Heart left ventricle (tissue), 16 donors: ENCODE measurements around the gene PUDP. TPM values are rescaled to one million over a fixed set of nuclear protein-coding genes. Genes with fewer than 3 reads are reported as not detected.
A peak's percentile ranks its signal among the peaks of the same experiment; 100 is the strongest.

Experiments
- ATAC-seq, 4 donors: fragments of 200-7000 bp; cut with Tn5 transposase; one replicate each; pipeline ENCODE4 v1.9.1; 2020 to 2022; ENCODE audit warnings: moderate library complexity in 4 of 4, mild to moderate bottlenecking in 3 of 4, moderate number of reproducible peaks in 1 of 4
- DNase-seq, 5 donors: peaks; one replicate each; pipeline ENCODE4 v3.0.0-alpha.2; 2020
- H3K27ac ChIP-seq, 12 donors: fragments of 200-600 bp; sonication (generic) in 4 of 12; one replicate each; pipeline versions ENCODE4 v1.5.0 to v1.8.0; 2016 to 2022; ENCODE audit warnings: mild to moderate bottlenecking in 2 of 12
- H3K27me3 ChIP-seq, 9 donors: fragments of 200-600 bp; sonication (generic) in 2 of 9; one replicate each; pipeline versions ENCODE4 v1.5.1 to v1.8.0; 2016 to 2022; ENCODE audit warnings: mild to moderate bottlenecking in 3 of 9
- H3K36me3 ChIP-seq, 9 donors: fragments of 200-600 bp; sonication (generic) in 2 of 9; one replicate each; pipeline versions ENCODE4 v1.5.0 to v1.8.0; 2018 to 2022; ENCODE audit warnings: mild to moderate bottlenecking in 2 of 9
- H3K4me1 ChIP-seq, 12 donors: fragments of 200-600 bp; sonication (generic) in 4 of 12; one replicate each; pipeline versions ENCODE4 v1.5.0 to v1.8.0; 2016 to 2022; ENCODE audit warnings: mild to moderate bottlenecking in 3 of 12
- H3K4me3 ChIP-seq, 12 donors: fragments of 200-600 bp; sonication (generic) in 4 of 12; one replicate each; pipeline versions ENCODE4 v1.5.0 to v1.8.0; 2017 to 2022; ENCODE audit warnings: mild to moderate bottlenecking in 9 of 12, moderate library complexity in 4 of 12
- H3K9me3 ChIP-seq, 12 donors: fragments of 200-600 bp; sonication (generic) in 4 of 12; one replicate each; pipeline versions ENCODE4 v1.5.0 to v1.8.0; 2016 to 2022; ENCODE audit warnings: mild to moderate bottlenecking in 1 of 12
- POLR2A ChIP-seq, 2 donors: fragments of 450-650 bp; IDR thresholded peaks; one replicate each; pipeline ENCODE4 v1.6.1; 2017; ENCODE audit warnings: antibody characterized with exemption in 2 of 2, mild to moderate bottlenecking in 2 of 2, moderate library complexity in 2 of 2
- WGBS, 4 donors: extraction: QIAGEN DNeasy Blood & Tissue Kit in 2 of 4; methylation state at CpG; one replicate each; pipeline versions ENCODE4 v1.1.5 to v1.1.7; 2013 to 2018; 5-methylcytosine and 5-hydroxymethylcytosine counted together
- intact Hi-C, 10 donors: fragments of 100-400 bp; cut with DNase I; formaldehyde crosslinking; loops; one replicate each; pipeline versions ENCODE4 v1.11.1 to v1.14.2; 2022
- polyA plus RNA-seq, 2 donors: library from polyadenylated mRNA; stranded (reverse); fragments of 200-250 nt; gene quantifications; one replicate each; pipeline ENCODE4 v1.2.3, GENCODE V29; 2013
- total RNA-seq, 9 donors: library from RNA; depleted of rRNA in 2 of 9; stranded (reverse); fragments of >200 nt in 2 of 9; fragmentation: NEBNext Ultra II Directional in 3 of 9; extraction: Animal tissue kit (Norgen Biotek cat#: 25700) in 3 of 9; gene quantifications; one replicate each; pipeline versions ENCODE4 v1.1.0 to v1.2.4, GENCODE V29; 2016 to 2023
- TF ChIP-seq, protein P1 (sequence below), 12 donors: fragments of 200-600 bp; sonication (generic) in 4 of 12; IDR thresholded peaks; one replicate each; pipeline versions ENCODE4 v1.5.0 to v1.8.0; 2018 to 2022; ENCODE audit warnings: antibody characterized with exemption in 12 of 12, mild to moderate bottlenecking in 5 of 12
- donor health status: ischemic (EF 13 %, LVEDD 7.1; RV severe dilation, severe dysfunction).
- donor health status: healthy with polysubstance abuse.
- donor health status: DM: no; HTN: yes; CAD: no.
- donor health status: DM: no; HTN: no; CAD: no.
- donor health status: ischemic (EF 25% LVEDD 6.9; RV normal size, moderate dysfunction).
- donor health status: ischemic (EF 25% LVEDD 5.7; RV mildly dilated, moderate dysfunction).
- donor health status: healthy.
- donor health status: DM: yes; HTN: yes; CAD: no.
- donor health status: ischemic (EF 35%, LVEDD 5.7; RV mildly dilated, moderate dysfunction).
- donor health status: nonischemic (EF 11% LVEDD 7.7; RV severe dilation, severe dysfunction).
- donor health status: DM: yes; HTN: yes; CAD: no.
- donor health status: PGD.
- donor health status: ischemic (EF 29% LVEDD 5.4; RV normal size, mild dysfunction).
- donor health status: nonischemic (EF 23%, LVEDD 6.1; RV moderate dilation, normal function).

PUDP gene
- total and polyA plus RNA-seq, 11 donors = 11.2 to 36.4 (median 25.0) TPM

DNA sequence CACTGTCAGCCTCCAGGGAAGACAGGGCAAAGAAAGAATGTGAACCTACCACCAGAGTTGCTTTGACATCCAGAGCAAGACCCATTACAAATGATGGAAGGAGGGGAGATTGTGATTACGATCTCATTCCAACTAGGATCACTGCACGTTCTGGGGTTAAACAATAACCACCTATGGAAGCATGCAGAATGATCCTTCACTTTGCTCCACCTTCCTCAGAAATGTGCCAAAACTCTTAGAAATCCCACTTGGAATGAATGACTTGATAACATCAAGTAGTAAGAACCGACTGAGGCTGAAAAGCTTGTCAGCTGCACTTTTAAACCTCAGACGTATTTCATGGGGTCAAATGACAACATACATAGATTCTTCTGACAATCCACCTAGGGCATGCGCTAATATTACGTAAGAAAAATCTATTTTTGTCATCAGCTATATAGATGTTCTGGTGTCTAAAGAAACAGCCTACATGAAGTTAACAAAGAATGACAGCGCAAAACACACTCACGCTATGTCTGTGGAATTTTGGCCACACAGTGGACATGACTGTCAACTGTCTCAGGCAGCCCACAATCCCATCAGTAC lies 3.9 kb downstream of the PUDP start:
- H3K9me3 ChIP-seq = peaks cover 0 to 3% (median 0%) of the 10 kb centered on the region in 12 donors
- intact Hi-C loops = no loop called here
- peaks cover 0 to 5% (median 0%) of the 10 kb centered on the region in 9 donors for H3K36me3 ChIP-seq
- WGBS, 4 donors = 73 to 84% (median 76%) methylated on average over 7 to 8 of the region's 8 CpGs
- TF ChIP-seq, protein P1, sequence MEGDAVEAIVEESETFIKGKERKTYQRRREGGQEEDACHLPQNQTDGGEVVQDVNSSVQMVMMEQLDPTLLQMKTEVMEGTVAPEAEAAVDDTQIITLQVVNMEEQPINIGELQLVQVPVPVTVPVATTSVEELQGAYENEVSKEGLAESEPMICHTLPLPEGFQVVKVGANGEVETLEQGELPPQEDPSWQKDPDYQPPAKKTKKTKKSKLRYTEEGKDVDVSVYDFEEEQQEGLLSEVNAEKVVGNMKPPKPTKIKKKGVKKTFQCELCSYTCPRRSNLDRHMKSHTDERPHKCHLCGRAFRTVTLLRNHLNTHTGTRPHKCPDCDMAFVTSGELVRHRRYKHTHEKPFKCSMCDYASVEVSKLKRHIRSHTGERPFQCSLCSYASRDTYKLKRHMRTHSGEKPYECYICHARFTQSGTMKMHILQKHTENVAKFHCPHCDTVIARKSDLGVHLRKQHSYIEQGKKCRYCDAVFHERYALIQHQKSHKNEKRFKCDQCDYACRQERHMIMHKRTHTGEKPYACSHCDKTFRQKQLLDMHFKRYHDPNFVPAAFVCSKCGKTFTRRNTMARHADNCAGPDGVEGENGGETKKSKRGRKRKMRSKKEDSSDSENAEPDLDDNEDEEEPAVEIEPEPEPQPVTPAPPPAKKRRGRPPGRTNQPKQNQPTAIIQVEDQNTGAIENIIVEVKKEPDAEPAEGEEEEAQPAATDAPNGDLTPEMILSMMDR (IDR thresholded peaks at IDR 0.05) = no peak
- TF ChIP-seq POLR2A (IDR thresholded peaks at IDR 0.05) = no peak
- no peaks in the 10 kb centered on the region for H3K27me3 ChIP-seq
- no peak overlapping the region for H3K4me3 ChIP-seq
- ATAC-seq = no peak
- no peak for DNase-seq
- no peak overlapping the region for H3K27ac ChIP-seq
- H3K4me1 ChIP-seq = peaks cover 0 to 24% (median 3%) of the 10 kb centered on the region in 12 donors

GRCh38 chrX:7143076-7143475 lies 4.9 kb downstream of the PUDP start:
- Histone ChIP-seq H3K27me3 (no peaks in the 10 kb centered on the region), H3K4me1 (peaks cover 0 to 18% (median 3%) of the 10 kb centered on the region in 12 donors), H3K27ac (no peak overlapping the region), H3K36me3 (peaks cover 0 to 5% (median 0%) of the 10 kb centered on the region in 9 donors), H3K4me3 (no peak overlapping the region), H3K9me3 (peaks cover 0 to 3% (median 0%) of the 10 kb centered on the region in 12 donors)
- 97 to 100% (median 98%) methylated on average over 1 of the region's 1 CpG for WGBS, 4 donors
- no peak for ATAC-seq
- no peak for DNase-seq
- intact Hi-C loops = no loop called here
- TF ChIP-seq POLR2A (IDR thresholded peaks at IDR 0.05) = no peak
- TF ChIP-seq, protein P1 (IDR thresholded peaks at IDR 0.05) = no peak

- peaks cover 0 to 3% (median 0%) of the 10 kb centered on the region in 12 donors for H3K9me3 ChIP-seq
- no peak overlapping the region for H3K27ac ChIP-seq
- TF ChIP-seq POLR2A (IDR thresholded peaks at IDR 0.05) = no peak
- TF ChIP-seq, protein P1 (IDR thresholded peaks at IDR 0.05) = no peak
- no peaks in the 10 kb centered on the region for H3K27me3 ChIP-seq
- intact Hi-C loops = loop anchor here in 1 of 10 donors (10.0 kb wide), 2 partner anchors 445 to 785 kb away; partner anchors contain the start of gene PNPLA4
- no peak for DNase-seq
- peaks cover 0 to 5% (median 0%) of the 10 kb centered on the region in 9 donors for H3K36me3 ChIP-seq
- no peak overlapping the region for H3K4me3 ChIP-seq
- WGBS, 4 donors = 53 to 73% (median 68%) methylated on average over 9 of the region's 9 CpGs
- peak in 3 of 4 donors; percentile 48 to 78 (median 63) for ATAC-seq
- peaks cover 0 to 5% (median 0%) of the 10 kb centered on the region in 12 donors for H3K4me1 ChIP-seq
These were observed 8.5 kb downstream of the PUDP start for GRCh38 chrX:7139202-7140081.

GRCh38 chrX:7134981-7135380 lies 13.0 kb downstream of the PUDP start:
- 90 to 98% (median 97%) methylated on average over 2 of the region's 2 CpGs for WGBS, 4 donors
- intact Hi-C loops = loop anchor here in 1 of 10 donors (10.0 kb wide), 2 partner anchors 450 to 790 kb away; partner anchors contain the start of gene PNPLA4

More at GRCh38 chrX:7134981-7135380, 13.0 kb downstream of the PUDP start:
- H3K4me3 ChIP-seq = no peak overlapping the region
- no peaks in the 10 kb centered on the region for H3K9me3 ChIP-seq
- ATAC-seq (no peak), DNase-seq (no peak)
- no peaks in the 10 kb centered on the region for H3K27me3 ChIP-seq
- peaks cover 0 to 5% (median 0%) of the 10 kb centered on the region in 9 donors for H3K36me3 ChIP-seq
- peaks cover 0 to 33% (median 15%) of the 10 kb centered on the region in 12 donors for H3K4me1 ChIP-seq
- H3K27ac ChIP-seq = no peak overlapping the region
- TF ChIP-seq, protein P1 (IDR thresholded peaks at IDR 0.05) = no peak
- no peak for TF ChIP-seq POLR2A (IDR thresholded peaks at IDR 0.05)
